ENCODE measurements around the gene NOL7. TPM values are rescaled to one million over a fixed set of nuclear protein-coding genes. Genes with fewer than 3 reads are reported as not detected.
A peak's percentile ranks its signal among the peaks of the same experiment; 100 is the strongest.

NOL7 gene
- total and polyA plus RNA-seq, 9 of the 15 experiments (the other 6 are each of a cell fraction or from before 2014, with no cell fraction given): 19.4 to 235 (median 157) TPM

DNA sequence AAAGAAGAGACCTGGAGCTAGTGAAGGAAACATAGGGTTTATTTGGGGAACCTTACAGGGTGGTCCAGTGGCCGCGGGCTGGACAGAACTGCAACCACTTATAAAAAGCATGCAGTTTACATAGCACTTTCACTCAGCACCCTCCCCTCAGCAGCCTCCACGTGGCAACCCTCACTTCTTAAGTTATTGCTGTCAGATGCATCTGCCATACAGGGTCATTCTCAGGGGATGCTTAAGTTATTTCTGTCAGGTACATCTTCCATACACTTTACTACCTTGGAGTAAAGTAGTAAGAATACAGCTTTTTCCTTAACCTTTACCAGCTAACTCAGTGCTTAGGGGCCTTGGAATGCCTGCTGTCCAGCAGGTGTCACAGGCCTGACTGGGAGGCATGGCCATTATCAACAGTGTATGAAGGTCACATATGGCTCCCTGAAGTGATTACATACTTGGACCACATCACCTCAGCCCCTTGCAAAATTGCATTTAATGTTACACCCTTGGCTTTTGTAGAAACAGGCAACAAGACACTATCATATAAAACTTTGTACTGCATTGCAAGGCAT is 2.0 kb upstream of the NOL7 start (continued):
- TF ChIP-seq, protein P1, sequence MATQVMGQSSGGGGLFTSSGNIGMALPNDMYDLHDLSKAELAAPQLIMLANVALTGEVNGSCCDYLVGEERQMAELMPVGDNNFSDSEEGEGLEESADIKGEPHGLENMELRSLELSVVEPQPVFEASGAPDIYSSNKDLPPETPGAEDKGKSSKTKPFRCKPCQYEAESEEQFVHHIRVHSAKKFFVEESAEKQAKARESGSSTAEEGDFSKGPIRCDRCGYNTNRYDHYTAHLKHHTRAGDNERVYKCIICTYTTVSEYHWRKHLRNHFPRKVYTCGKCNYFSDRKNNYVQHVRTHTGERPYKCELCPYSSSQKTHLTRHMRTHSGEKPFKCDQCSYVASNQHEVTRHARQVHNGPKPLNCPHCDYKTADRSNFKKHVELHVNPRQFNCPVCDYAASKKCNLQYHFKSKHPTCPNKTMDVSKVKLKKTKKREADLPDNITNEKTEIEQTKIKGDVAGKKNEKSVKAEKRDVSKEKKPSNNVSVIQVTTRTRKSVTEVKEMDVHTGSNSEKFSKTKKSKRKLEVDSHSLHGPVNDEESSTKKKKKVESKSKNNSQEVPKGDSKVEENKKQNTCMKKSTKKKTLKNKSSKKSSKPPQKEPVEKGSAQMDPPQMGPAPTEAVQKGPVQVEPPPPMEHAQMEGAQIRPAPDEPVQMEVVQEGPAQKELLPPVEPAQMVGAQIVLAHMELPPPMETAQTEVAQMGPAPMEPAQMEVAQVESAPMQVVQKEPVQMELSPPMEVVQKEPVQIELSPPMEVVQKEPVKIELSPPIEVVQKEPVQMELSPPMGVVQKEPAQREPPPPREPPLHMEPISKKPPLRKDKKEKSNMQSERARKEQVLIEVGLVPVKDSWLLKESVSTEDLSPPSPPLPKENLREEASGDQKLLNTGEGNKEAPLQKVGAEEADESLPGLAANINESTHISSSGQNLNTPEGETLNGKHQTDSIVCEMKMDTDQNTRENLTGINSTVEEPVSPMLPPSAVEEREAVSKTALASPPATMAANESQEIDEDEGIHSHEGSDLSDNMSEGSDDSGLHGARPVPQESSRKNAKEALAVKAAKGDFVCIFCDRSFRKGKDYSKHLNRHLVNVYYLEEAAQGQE (IDR thresholded peaks at IDR 0.05; ENCODE audit: borderline replicate concordance): peak; percentile 18; the same call in 1 of the 2 replicates
- TF ChIP-seq, protein P1 (CRISPR knock-in tag; IDR thresholded peaks at IDR 0.05; ENCODE audit: low read depth): no peak
- TF ChIP-seq, protein P2, sequence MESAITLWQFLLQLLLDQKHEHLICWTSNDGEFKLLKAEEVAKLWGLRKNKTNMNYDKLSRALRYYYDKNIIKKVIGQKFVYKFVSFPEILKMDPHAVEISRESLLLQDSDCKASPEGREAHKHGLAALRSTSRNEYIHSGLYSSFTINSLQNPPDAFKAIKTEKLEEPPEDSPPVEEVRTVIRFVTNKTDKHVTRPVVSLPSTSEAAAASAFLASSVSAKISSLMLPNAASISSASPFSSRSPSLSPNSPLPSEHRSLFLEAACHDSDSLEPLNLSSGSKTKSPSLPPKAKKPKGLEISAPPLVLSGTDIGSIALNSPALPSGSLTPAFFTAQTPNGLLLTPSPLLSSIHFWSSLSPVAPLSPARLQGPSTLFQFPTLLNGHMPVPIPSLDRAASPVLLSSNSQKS (CRISPR knock-in tag; IDR thresholded peaks at IDR 0.05): no peak
- TF ChIP-seq POLR2H (tag; IDR thresholded peaks at IDR 0.05; ENCODE audit: low read depth) (no peak), HDAC1 (IDR thresholded peaks at IDR 0.05) (0 out of 4 replicates have a peak, but pooled peaks of 1 of the 2 experiments have one; percentile 36), EHMT2 (IDR thresholded peaks at IDR 0.05) (peak; percentile 18; the same call in 1 of the 2 replicates), MNT (conservative IDR thresholded peaks at IDR 0.05) (peak; percentile 58; a peak in 3 of 4 replicates), MAX (CRISPR knock-in tag; IDR thresholded peaks at IDR 0.05) (peak; percentile 24; the same call in 1 of the 2 replicates), ETV5 (CRISPR knock-in tag; IDR thresholded peaks at IDR 0.05; ENCODE audit: low read depth) (no peak)
